ENCODE results near the gene SZRD1.

- TF ChIP-seq CTCF (IDR thresholded peaks at IDR 0.05; ENCODE audit: extremely low read depth in 1 of 2, insufficient read depth in 1 of 2, low read depth in 1 of 2, low read length in 2 of 2), result no peak
- TF ChIP-seq MYC (IDR thresholded peaks at IDR 0.05; ENCODE audit: low read depth, low read length), result no peak
Measured at GRCh38 chr1:16338961-16339360, 28.1 kb upstream of the SZRD1 start.

All from endothelial cell of umbilical vein (primary cell).